Neural cell (in vitro differentiated cells): ENCODE data around the gene PUM1. TPM values are rescaled to one million over a fixed set of nuclear protein-coding genes. Genes with fewer than 3 reads are reported as not detected.

Experiments used
- H2AFZ ChIP-seq: fragments of 200-600, 300-800 bp; sonication (generic), shearing (Covaris generic); 2 replicates; pipeline ENCODE4 v1.6.0; 2014; ENCODE audit warnings: low read depth, mild to moderate bottlenecking, antibody characterized with exemption, low read length, moderate library complexity
- H3F3A ChIP-seq: fragments of 200-600 bp; shearing (Covaris generic); 2 replicates; pipeline ENCODE4 v1.6.1; 2016; ENCODE audit warnings: mild to moderate bottlenecking, moderate library complexity, mixed read lengths, antibody characterized with exemption, low read length; ENCODE audit not compliant: insufficient read depth, poor library complexity, severe bottlenecking
- H3K27ac ChIP-seq: fragments of 200-600, 300-800 bp; sonication (generic), shearing (Covaris generic); 2 replicates; pipeline ENCODE4 v1.5.1; 2014; ENCODE audit warnings: mild to moderate bottlenecking, low read length, moderate library complexity
- H3K27me3 ChIP-seq: fragments of 300-800, 200-600 bp; sonication (generic), shearing (Covaris generic); 2 replicates; pipeline ENCODE4 v1.6.0; 2014; ENCODE audit warnings: mild to moderate bottlenecking, low read depth, low read length, moderate library complexity; ENCODE audit not compliant: insufficient read depth
- H3K36me3 ChIP-seq: fragments of 300-800, 200-600 bp; sonication (generic), shearing (Covaris generic); 2 replicates; pipeline ENCODE4 v1.5.1; 2014; ENCODE audit warnings: mild to moderate bottlenecking, antibody characterized with exemption, low read length, moderate library complexity; ENCODE audit not compliant: insufficient read depth
- H3K4me2 ChIP-seq: fragments of 300-800, 200-600 bp; sonication (generic), shearing (Covaris generic); 2 replicates; pipeline ENCODE4 v1.6.0; 2014; ENCODE audit warnings: mild to moderate bottlenecking, low read length
- H3K4me3 ChIP-seq: fragments of 300-800, 200-600 bp; sonication (generic), shearing (Covaris generic); 2 replicates; pipeline ENCODE4 v1.5.1; 2014; ENCODE audit warnings: mild to moderate bottlenecking, low read length, moderate library complexity
- H3K79me2 ChIP-seq: fragments of 200-600 bp; shearing (Covaris generic); replicated peaks from 2 replicates; pipeline ENCODE4 v1.6.0; 2014; ENCODE audit warnings: mild to moderate bottlenecking, low read length, moderate library complexity; ENCODE audit not compliant: insufficient read depth
- H3K9ac ChIP-seq: fragments of 300-800, 200-600 bp; sonication (generic), shearing (Covaris generic); 2 replicates; pipeline ENCODE4 v1.6.1; 2016; ENCODE audit warnings: mild to moderate bottlenecking, low read length, mixed read lengths
- H3K9me2 ChIP-seq: fragments of 200-600 bp; shearing (Covaris generic); 2 replicates; pipeline ENCODE4 v1.6.1; 2016; ENCODE audit warnings: mild to moderate bottlenecking, low read length, mixed read lengths; ENCODE audit not compliant: insufficient read depth
- H3K9me3 ChIP-seq: fragments of 200-600, 300-800 bp; sonication (generic), shearing (Covaris generic); 2 replicates; pipeline ENCODE4 v1.6.1; 2016; ENCODE audit warnings: mild to moderate bottlenecking, mixed run types, low read length, moderate library complexity, mixed read lengths
- H4K20me1 ChIP-seq: fragments of 200-600 bp; shearing (Covaris generic); 2 replicates; pipeline ENCODE4 v1.6.1; 2016; ENCODE audit warnings: mild to moderate bottlenecking, mixed run types; ENCODE audit not compliant: insufficient read depth
- CTCF ChIP-seq: fragments of 450-650 bp; IDR thresholded peaks from 2 replicates; pipeline ENCODE4 v1.5.1; 2014; ENCODE audit warnings: antibody characterized with exemption, mild to moderate bottlenecking, moderate library complexity; ENCODE audit not compliant: poor library complexity, severe bottlenecking
- EP300 ChIP-seq: fragments of 450-650 bp; conservative IDR thresholded peaks from 2 replicates; pipeline ENCODE4 v1.6.1; 2014; ENCODE audit warnings: antibody characterized with exemption, mild to moderate bottlenecking, moderate library complexity; ENCODE audit not compliant: poor library complexity, severe bottlenecking
- EZH2 ChIP-seq: fragments of 200-600, 300-800 bp; shearing (Covaris generic), sonication (generic); IDR thresholded peaks from 2 replicates; pipeline ENCODE4 v1.6.1; 2014; ENCODE audit warnings: antibody characterized with exemption, low read length, borderline replicate concordance, mild to moderate bottlenecking; ENCODE audit not compliant: insufficient read depth, poor library complexity, severe bottlenecking
- MXI1 ChIP-seq: fragments of 450-650 bp; conservative IDR thresholded peaks from 2 replicates; pipeline ENCODE4 v1.6.1; 2014; ENCODE audit warnings: antibody characterized with exemption, mild to moderate bottlenecking; ENCODE audit not compliant: poor library complexity, severe bottlenecking
- POLR2AphosphoS5 ChIP-seq: IDR thresholded peaks from 2 replicates; pipeline ENCODE4 v1.6.1; 2012
- RAD21 ChIP-seq: fragments of 450-650 bp; conservative IDR thresholded peaks from 2 replicates; pipeline ENCODE4 v1.6.1; 2014; ENCODE audit warnings: antibody characterized with exemption, mild to moderate bottlenecking, moderate library complexity
- REST ChIP-seq: IDR thresholded peaks from 2 replicates; pipeline ENCODE4 v1.6.1; 2012; ENCODE audit warnings: borderline replicate concordance
- TAF1 ChIP-seq: IDR thresholded peaks from 2 replicates; pipeline ENCODE4 v1.6.1; 2012; ENCODE audit warnings: low read depth
- polyA plus RNA-seq: library from polyadenylated mRNA; depleted of rRNA; stranded (reverse); fragments of >200 nt; gene quantifications from 2 replicates; pipeline ENCODE4 v1.2.3, GENCODE V29; 2014

The PUM1 gene
- polyA plus RNA-seq, 1 donor from 2014 or later: 60.8 TPM

GRCh38 chr1:30981172-30981571, 84.3 kb downstream of the PUM1 start:
- Histone ChIP-seq H3K27me3 (no peaks in the 10 kb centered on the region), H3K79me2 (peaks cover 63% of the 10 kb centered on the region), H3K27ac (no peak overlapping the region), H3K4me3 (no peak overlapping the region), H2AFZ (no peak overlapping the region), H3K36me3 (peaks cover 8% of the 10 kb centered on the region), H3F3A (no peaks in the 10 kb centered on the region), H4K20me1 (peaks cover 11% of the 10 kb centered on the region), H3K9ac (no peak overlapping the region), H3K9me2 (no peaks in the 10 kb centered on the region), H3K4me2 (no peak overlapping the region), H3K9me3 (no peaks in the 10 kb centered on the region)
- TF ChIP-seq RAD21: no peak
- no peak for TF ChIP-seq EP300
- no peak for TF ChIP-seq CTCF
- TF ChIP-seq POLR2AphosphoS5: no peak
- no peak for TF ChIP-seq TAF1
- TF ChIP-seq REST: no peak
- no peak for TF ChIP-seq EZH2
- TF ChIP-seq MXI1: no peak

- H3K9me2 ChIP-seq: no peaks in the 10 kb centered on the region
- H3K4me3 ChIP-seq: no peak overlapping the region
- H3K79me2 ChIP-seq: peaks cover 40% of the 10 kb centered on the region
- no peak for TF ChIP-seq EP300
- TF ChIP-seq MXI1: no peak
- no peak for TF ChIP-seq CTCF
- no peak for TF ChIP-seq RAD21
- TF ChIP-seq REST: no peak
- no peak for TF ChIP-seq POLR2AphosphoS5
- TF ChIP-seq EZH2: no peak
- no peak for TF ChIP-seq TAF1
- H4K20me1 ChIP-seq: peaks cover 7% of the 10 kb centered on the region
- no peak overlapping the region for H3K27ac ChIP-seq
- H3K36me3 ChIP-seq: peaks cover 8% of the 10 kb centered on the region
- H3F3A ChIP-seq: no peaks in the 10 kb centered on the region
- no peak overlapping the region for H3K9ac ChIP-seq
- no peaks in the 10 kb centered on the region for H3K27me3 ChIP-seq
- H3K9me3 ChIP-seq: no peaks in the 10 kb centered on the region
- no peak overlapping the region for H3K4me2 ChIP-seq
- no peak overlapping the region for H2AFZ ChIP-seq
Observed at GRCh38 chr1:30977511-30977910, 88.0 kb downstream of the PUM1 start.
